KMS-11 (cell line): Measurements from ENCODE around the gene HOXB6.

Experiments used
- H2AFZ ChIP-seq: fragments of 200-600 bp; sonication (generic); 2 replicates; pipeline ENCODE4 v1.6.1; 2016; ENCODE audit warnings: antibody characterized with exemption, mixed run types, low read depth
- H3K27ac ChIP-seq: fragments of 200-600 bp; sonication (generic); 2 replicates; pipeline ENCODE4 v1.6.1; 2016; ENCODE audit warnings: mild to moderate bottlenecking, mixed run types
- H3K27me3 ChIP-seq: fragments of 200-600 bp; sonication (generic); 2 replicates; pipeline ENCODE4 v1.6.1; 2017; ENCODE audit warnings: mild to moderate bottlenecking, low read depth, mixed run types, moderate library complexity; ENCODE audit not compliant: insufficient read depth
- H3K36me3 ChIP-seq: fragments of 200-600 bp; sonication (generic); 2 replicates; pipeline ENCODE4 v1.6.1; 2017; ENCODE audit warnings: mild to moderate bottlenecking, mixed run types; ENCODE audit not compliant: insufficient read depth
- H3K4me1 ChIP-seq: fragments of 200-600 bp; sonication (generic); 2 replicates; pipeline ENCODE4 v1.6.1; 2016; ENCODE audit warnings: mild to moderate bottlenecking, low read depth, mixed run types; ENCODE audit not compliant: poor library complexity, severe bottlenecking
- H3K4me2 ChIP-seq: fragments of 200-600 bp; sonication (generic); 2 replicates; pipeline ENCODE4 v1.7.0; 2016; ENCODE audit warnings: mild to moderate bottlenecking, mixed run types
- H3K4me3 ChIP-seq: fragments of 200-600 bp; sonication (generic); IDR thresholded peaks from 2 replicates; pipeline ENCODE4 v1.6.1; 2017; ENCODE audit warnings: low read depth, low read length, mixed read lengths; ENCODE audit not compliant: insufficient read depth
- H3K79me2 ChIP-seq: fragments of 200-600 bp; sonication (generic); 2 replicates; pipeline ENCODE4 v1.6.1; 2016; ENCODE audit warnings: low read depth, mixed run types; ENCODE audit not compliant: insufficient read depth
- H3K9ac ChIP-seq: fragments of 200-600 bp; sonication (generic); 2 replicates; pipeline ENCODE4 v1.6.1; 2016; ENCODE audit warnings: mild to moderate bottlenecking, mixed run types
- H4K20me1 ChIP-seq: fragments of 200-600 bp; sonication (generic); 2 replicates; pipeline ENCODE4 v1.6.1; 2016; ENCODE audit warnings: mild to moderate bottlenecking, mixed run types; ENCODE audit not compliant: insufficient read depth
- TF ChIP-seq, protein P1 (sequence below): fragments of 200-600 bp; sonication (generic); conservative IDR thresholded peaks from 2 replicates; pipeline ENCODE4 v1.6.1; 2017; ENCODE audit warnings: low read depth, mild to moderate bottlenecking, antibody characterized with exemption, low read length, moderate library complexity, mixed read lengths

Gene HOXB6

DNA sequence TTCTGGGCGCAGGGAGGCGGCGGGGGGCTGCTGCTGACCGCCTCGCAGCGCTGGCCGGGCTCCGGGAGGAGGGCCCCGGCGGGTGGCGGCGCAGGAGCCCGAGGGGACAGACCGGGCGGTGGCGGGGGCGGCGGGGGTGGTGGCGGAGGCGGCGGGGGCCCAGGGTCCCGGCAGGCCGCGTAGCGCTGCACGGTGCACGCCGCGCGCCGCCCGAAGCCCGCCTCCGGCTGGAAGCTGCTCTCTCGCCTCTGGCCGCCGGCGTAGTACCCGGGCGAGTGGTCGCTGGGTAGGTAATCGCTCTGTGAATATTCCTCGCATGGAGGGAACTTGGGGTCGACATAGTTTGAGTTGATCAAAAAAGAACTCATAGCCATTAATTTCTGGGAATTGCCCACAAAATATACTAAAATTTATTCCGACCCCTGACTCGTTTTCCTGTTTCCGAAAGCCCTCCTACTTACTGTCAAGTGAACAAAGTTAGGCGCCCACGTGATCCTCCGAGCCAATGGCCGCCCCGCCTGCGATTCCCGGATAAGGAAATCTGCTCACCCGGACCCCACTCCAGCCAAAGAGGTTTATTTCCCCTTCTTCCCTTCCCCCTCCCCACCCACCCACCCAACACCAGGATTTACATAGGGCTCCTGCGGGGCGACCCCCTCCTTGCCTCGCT is 26.7 kb downstream of the HOXB6 start, which contains the start of gene HOXB4:
HOXB4 (minus strand) TSS at position 405 of the 670 bp plus-strand sequence; CDS start at position 374, 31 bp downstream.
- H3K27ac ChIP-seq = no peak within 1 kb of the TSS

DNA sequence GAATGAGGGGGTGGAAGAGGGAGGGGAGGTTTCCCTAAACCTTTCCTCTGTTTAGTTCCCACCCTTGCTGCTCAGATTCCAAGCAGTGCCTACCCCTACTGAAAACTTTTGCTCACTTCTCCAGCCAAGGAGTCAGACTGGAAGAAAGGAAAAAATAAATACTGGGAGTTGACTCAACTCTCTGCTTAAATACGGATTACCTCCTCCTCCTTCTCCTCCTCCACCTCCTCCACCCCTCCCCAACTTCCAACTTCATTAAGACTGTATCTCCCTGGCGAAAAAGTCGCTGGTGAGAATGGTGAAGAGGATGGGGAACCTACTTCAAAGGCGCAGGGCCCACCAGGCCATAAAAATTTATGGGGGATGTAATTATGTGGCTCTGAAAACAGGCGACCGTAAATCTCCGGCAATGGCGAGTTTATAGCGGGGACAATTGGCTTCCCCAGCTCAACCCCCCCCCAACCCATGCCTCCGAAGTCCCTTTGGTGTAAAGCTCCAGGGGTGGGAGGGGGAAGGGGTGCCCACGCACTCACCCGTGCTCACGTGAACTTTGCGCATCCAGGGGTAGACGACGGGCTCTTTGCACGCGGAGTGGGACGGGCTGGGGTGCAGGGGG is 27.3 kb downstream of the HOXB6 start:
- Histone ChIP-seq H3K4me1 (peaks cover 6% of the 10 kb centered on the region), H3K27me3 (no peaks in the 10 kb centered on the region; the same call in 1 of the 2 replicates), H3K79me2 (no peaks in the 10 kb centered on the region), H3K36me3 (no peaks in the 10 kb centered on the region), H3K9ac (peak overlapping the region; percentile 42; the same call in 1 of the 2 replicates), H3K4me3 (no peak overlapping the region), H2AFZ (peak overlapping the region; percentile 26; the same call in 1 of the 2 replicates), H3K27ac (no peak overlapping the region), H4K20me1 (no peaks in the 10 kb centered on the region), H3K4me2 (peak overlapping the region; percentile 51)
- TF ChIP-seq, protein P1, sequence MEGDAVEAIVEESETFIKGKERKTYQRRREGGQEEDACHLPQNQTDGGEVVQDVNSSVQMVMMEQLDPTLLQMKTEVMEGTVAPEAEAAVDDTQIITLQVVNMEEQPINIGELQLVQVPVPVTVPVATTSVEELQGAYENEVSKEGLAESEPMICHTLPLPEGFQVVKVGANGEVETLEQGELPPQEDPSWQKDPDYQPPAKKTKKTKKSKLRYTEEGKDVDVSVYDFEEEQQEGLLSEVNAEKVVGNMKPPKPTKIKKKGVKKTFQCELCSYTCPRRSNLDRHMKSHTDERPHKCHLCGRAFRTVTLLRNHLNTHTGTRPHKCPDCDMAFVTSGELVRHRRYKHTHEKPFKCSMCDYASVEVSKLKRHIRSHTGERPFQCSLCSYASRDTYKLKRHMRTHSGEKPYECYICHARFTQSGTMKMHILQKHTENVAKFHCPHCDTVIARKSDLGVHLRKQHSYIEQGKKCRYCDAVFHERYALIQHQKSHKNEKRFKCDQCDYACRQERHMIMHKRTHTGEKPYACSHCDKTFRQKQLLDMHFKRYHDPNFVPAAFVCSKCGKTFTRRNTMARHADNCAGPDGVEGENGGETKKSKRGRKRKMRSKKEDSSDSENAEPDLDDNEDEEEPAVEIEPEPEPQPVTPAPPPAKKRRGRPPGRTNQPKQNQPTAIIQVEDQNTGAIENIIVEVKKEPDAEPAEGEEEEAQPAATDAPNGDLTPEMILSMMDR = no peak

More for the DNA sequence above, 26.7 kb downstream of the HOXB6 start, which contains the start of gene HOXB4:
- H3K27me3 ChIP-seq = no peaks in the 10 kb centered on the region; the same call in 1 of the 2 replicates
- no peaks in the 10 kb centered on the region for H4K20me1 ChIP-seq
- no peaks in the 10 kb centered on the region for H3K79me2 ChIP-seq
- H2AFZ ChIP-seq = peak within 1 kb of the TSS; percentile 41; the same call in 1 of the 2 replicates
- H3K9ac ChIP-seq = peak within 1 kb of the TSS; percentile 42; the same call in 1 of the 2 replicates
- H3K4me2 ChIP-seq = peak within 1 kb of the TSS; percentile 51
- peaks cover 6% of the 10 kb centered on the region for H3K4me1 ChIP-seq
- H3K4me3 ChIP-seq = no peak within 1 kb of the TSS
- no peaks in the 10 kb centered on the region for H3K36me3 ChIP-seq
- TF ChIP-seq, protein P1 = no peak

DNA sequence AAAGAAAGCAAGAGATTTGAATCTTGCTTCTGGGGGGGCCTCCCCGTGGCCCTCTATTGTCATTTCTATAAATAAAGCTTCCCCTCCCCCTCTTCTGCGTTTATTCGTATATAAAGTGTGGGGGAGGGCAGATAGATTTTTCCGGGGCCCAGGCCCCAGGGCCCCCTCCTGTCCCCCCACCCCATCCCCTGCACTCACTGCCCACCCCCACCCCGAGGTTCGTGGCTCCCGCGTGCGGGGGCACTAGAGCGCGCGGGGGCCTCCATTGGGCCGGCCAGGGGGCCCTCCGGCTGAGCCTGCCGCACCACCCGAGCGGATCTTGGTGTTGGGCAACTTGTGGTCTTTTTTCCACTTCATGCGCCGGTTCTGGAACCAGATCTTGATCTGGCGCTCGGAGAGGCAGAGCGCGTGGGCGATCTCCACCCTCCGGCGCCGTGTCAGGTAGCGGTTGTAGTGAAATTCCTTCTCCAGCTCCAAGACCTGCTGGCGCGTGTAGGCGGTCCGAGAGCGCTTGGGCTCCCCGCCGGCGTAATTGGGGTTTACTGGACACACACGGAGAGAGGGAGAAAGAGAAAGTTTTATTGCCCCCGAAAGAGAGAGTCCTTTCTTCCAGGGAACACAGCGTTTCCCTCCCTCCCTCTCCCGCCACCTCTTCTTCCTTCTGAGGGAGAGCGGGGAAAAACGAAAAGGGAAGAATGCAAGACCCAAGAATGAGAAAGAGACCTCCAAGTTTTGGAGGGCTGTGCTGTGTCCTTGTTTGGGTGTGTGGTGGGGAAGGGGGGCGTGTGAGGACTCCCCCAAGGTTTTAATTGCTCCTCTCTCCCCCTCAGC is 28.1 kb downstream of the HOXB6 start:
- H3K4me1 ChIP-seq = peaks cover 6% of the 10 kb centered on the region
- H3K79me2 ChIP-seq = no peaks in the 10 kb centered on the region
- H3K27ac ChIP-seq = no peak overlapping the region
- no peaks in the 10 kb centered on the region for H3K36me3 ChIP-seq
- H4K20me1 ChIP-seq = no peaks in the 10 kb centered on the region
- H3K9ac ChIP-seq = no peak overlapping the region
- no peak overlapping the region for H2AFZ ChIP-seq
- H3K4me3 ChIP-seq = no peak overlapping the region
- H3K4me2 ChIP-seq = peak overlapping the region; percentile 51
- H3K27me3 ChIP-seq = no peaks in the 10 kb centered on the region; the same call in 1 of the 2 replicates
- TF ChIP-seq, protein P1 = no peak

- Histone ChIP-seq H3K4me3 (no peak overlapping the region), H3K79me2 (no peaks in the 10 kb centered on the region), H3K4me1 (peaks cover 6% of the 10 kb centered on the region), H3K9ac (no peak overlapping the region), H4K20me1 (no peaks in the 10 kb centered on the region), H3K27me3 (no peaks in the 10 kb centered on the region; the same call in 1 of the 2 replicates), H3K4me2 (no peak overlapping the region), H3K36me3 (no peaks in the 10 kb centered on the region), H2AFZ (no peak overlapping the region), H3K27ac (no peak overlapping the region)
- TF ChIP-seq, protein P1 = no peak
These were observed 28.9 kb downstream of the HOXB6 start for GRCh38 chr17:48575673-48576478.
